Colon (tissue), 2 donors: Measurements from ENCODE around the gene TMEM132C.

Experiments
- FAIRE-seq: peaks from 2 replicates; lab custom pipeline; 2012; peaks lifted over from hg19 to GRCh38; lab: Jason Lieb, UNC
- donor health status: control.
- donor health status: control.

Gene TMEM132C

GRCh38 chr12:128288896-128289295 is 21.9 kb downstream of the TMEM132C start:
- no peak for FAIRE-seq

- FAIRE-seq = no peak
These were observed 24.0 kb downstream of the TMEM132C start for GRCh38 chr12:128290938-128291337.

GRCh38 chr12:128298091-128298748 is 31.2 kb downstream of the TMEM132C start:
- no peak for FAIRE-seq

GRCh38 chr12:128305336-128305892 is 38.4 kb downstream of the TMEM132C start:
- FAIRE-seq = no peak

GRCh38 chr12:128307791-128308190 is 40.8 kb downstream of the TMEM132C start:
- FAIRE-seq = no peak

- no peak for FAIRE-seq
These were observed 45.7 kb downstream of the TMEM132C start for GRCh38 chr12:128312661-128313060.

GRCh38 chr12:128313931-128314330 is 47.0 kb downstream of the TMEM132C start:
- no peak for FAIRE-seq

GRCh38 chr12:128314611-128315010 is 47.6 kb downstream of the TMEM132C start:
- no peak for FAIRE-seq

- no peak for FAIRE-seq
These were observed 49.1 kb downstream of the TMEM132C start for GRCh38 chr12:128316078-128316477.

- FAIRE-seq = no peak
These were observed 50.1 kb downstream of the TMEM132C start for GRCh38 chr12:128316973-128317526.

- FAIRE-seq = no peak
These were observed 51.4 kb downstream of the TMEM132C start for GRCh38 chr12:128318341-128318740.

GRCh38 chr12:128318946-128319345 is 52.0 kb downstream of the TMEM132C start:
- no peak for FAIRE-seq

- FAIRE-seq = no peak
These were observed 55.4 kb downstream of the TMEM132C start for GRCh38 chr12:128322341-128322740.

GRCh38 chr12:128323145-128323920 is 56.4 kb downstream of the TMEM132C start:
- FAIRE-seq = no peak

- FAIRE-seq = no peak
These were observed 58.7 kb downstream of the TMEM132C start for GRCh38 chr12:128325646-128326045.

GRCh38 chr12:128326406-128326805 is 59.4 kb downstream of the TMEM132C start:
- no peak for FAIRE-seq

- no peak for FAIRE-seq
These were observed 62.0 kb downstream of the TMEM132C start for GRCh38 chr12:128328961-128329360.

GRCh38 chr12:128336204-128337070 is 69.5 kb downstream of the TMEM132C start:
- FAIRE-seq = no peak

GRCh38 chr12:128337071-128337345 is 70.0 kb downstream of the TMEM132C start:
- FAIRE-seq = no peak

- FAIRE-seq = no peak
These were observed 70.6 kb downstream of the TMEM132C start for GRCh38 chr12:128337431-128338170.

GRCh38 chr12:128338386-128339125 is 71.6 kb downstream of the TMEM132C start:
- no peak for FAIRE-seq
